ENCODE data around the gene CLIC5. TPM values are rescaled to one million over a fixed set of nuclear protein-coding genes. Genes with fewer than 3 reads are reported as not detected.

Gene CLIC5
- total RNA-seq, 1 experiment from 2014 or later: not detected

GRCh38 chr6:45911691-45912090 is 104.0 kb downstream of the CLIC5 start:
- POLR2A ChIA-PET: no interaction called here
- CTCF ChIA-PET: interaction anchor here (0.9 kb wide), 1 partner anchor 1257 kb away, joined by 3 read pairs; no protein-coding TSS in a partner anchor
- TF ChIP-seq, protein P1, sequence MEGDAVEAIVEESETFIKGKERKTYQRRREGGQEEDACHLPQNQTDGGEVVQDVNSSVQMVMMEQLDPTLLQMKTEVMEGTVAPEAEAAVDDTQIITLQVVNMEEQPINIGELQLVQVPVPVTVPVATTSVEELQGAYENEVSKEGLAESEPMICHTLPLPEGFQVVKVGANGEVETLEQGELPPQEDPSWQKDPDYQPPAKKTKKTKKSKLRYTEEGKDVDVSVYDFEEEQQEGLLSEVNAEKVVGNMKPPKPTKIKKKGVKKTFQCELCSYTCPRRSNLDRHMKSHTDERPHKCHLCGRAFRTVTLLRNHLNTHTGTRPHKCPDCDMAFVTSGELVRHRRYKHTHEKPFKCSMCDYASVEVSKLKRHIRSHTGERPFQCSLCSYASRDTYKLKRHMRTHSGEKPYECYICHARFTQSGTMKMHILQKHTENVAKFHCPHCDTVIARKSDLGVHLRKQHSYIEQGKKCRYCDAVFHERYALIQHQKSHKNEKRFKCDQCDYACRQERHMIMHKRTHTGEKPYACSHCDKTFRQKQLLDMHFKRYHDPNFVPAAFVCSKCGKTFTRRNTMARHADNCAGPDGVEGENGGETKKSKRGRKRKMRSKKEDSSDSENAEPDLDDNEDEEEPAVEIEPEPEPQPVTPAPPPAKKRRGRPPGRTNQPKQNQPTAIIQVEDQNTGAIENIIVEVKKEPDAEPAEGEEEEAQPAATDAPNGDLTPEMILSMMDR (IDR thresholded peaks at IDR 0.05; ENCODE audit: unreplicated experiment): no peak
- Mint-ChIP-seq H3K4me1 (ENCODE audit: insufficient read depth, unreplicated experiment) (no peaks in the 10 kb centered on the region), H3K27ac (ENCODE audit: low read depth, unreplicated experiment) (no peak overlapping the region), H3K4me3 (ENCODE audit: unreplicated experiment) (no peak overlapping the region), H3K9me3 (ENCODE audit: unreplicated experiment) (no peaks in the 10 kb centered on the region), H3K27me3 (ENCODE audit: insufficient read depth, unreplicated experiment) (peaks cover 20% of the 10 kb centered on the region), H3K36me3 (ENCODE audit: insufficient read depth, unreplicated experiment) (no peaks in the 10 kb centered on the region)
- no peak for DNase-seq (ENCODE audit: unreplicated experiment)
- BruUV-seq (replicated peaks): no TSS peak
- intact Hi-C loops (cut with micrococcal nuclease): no loop called here

- POLR2A ChIA-PET: no interaction called here
- BruUV-seq (replicated peaks): no TSS peak
- Mint-ChIP-seq H3K27me3 (ENCODE audit: insufficient read depth, unreplicated experiment) (peaks cover 22% of the 10 kb centered on the region), H3K9me3 (ENCODE audit: unreplicated experiment) (no peaks in the 10 kb centered on the region), H3K27ac (ENCODE audit: low read depth, unreplicated experiment) (no peak overlapping the region), H3K4me3 (ENCODE audit: unreplicated experiment) (no peak overlapping the region), H3K36me3 (ENCODE audit: insufficient read depth, unreplicated experiment) (no peaks in the 10 kb centered on the region), H3K4me1 (ENCODE audit: insufficient read depth, unreplicated experiment) (no peaks in the 10 kb centered on the region)
- TF ChIP-seq, protein P1 (IDR thresholded peaks at IDR 0.05; ENCODE audit: unreplicated experiment): no peak
- no peak for DNase-seq (ENCODE audit: unreplicated experiment)
- intact Hi-C loops (cut with micrococcal nuclease): loop anchor here (10.0 kb wide), 1 partner anchor 139 kb away; no protein-coding TSS in a partner anchor
- CTCF ChIA-PET: interaction anchor here (0.6 to 1.2 kb wide), 2 partner anchors 10 to 122 kb away, joined by 3 read pairs; no protein-coding TSS in a partner anchor
Observed at GRCh38 chr6:45903959-45904358, 111.7 kb downstream of the CLIC5 start.

- TF ChIP-seq, protein P1 (IDR thresholded peaks at IDR 0.05; ENCODE audit: unreplicated experiment): no peak
- no peaks in the 10 kb centered on the region for H3K4me1 Mint-ChIP-seq (ENCODE audit: insufficient read depth, unreplicated experiment)
- intact Hi-C loops (cut with micrococcal nuclease): loop anchor here (10.0 kb wide), 1 partner anchor 138 kb away; no protein-coding TSS in a partner anchor
- BruUV-seq (replicated peaks): no TSS peak
- no peak for DNase-seq (ENCODE audit: unreplicated experiment)
- no peaks in the 10 kb centered on the region for H3K36me3 Mint-ChIP-seq (ENCODE audit: insufficient read depth, unreplicated experiment)
- no peaks in the 10 kb centered on the region for H3K9me3 Mint-ChIP-seq (ENCODE audit: unreplicated experiment)
- peaks cover 15% of the 10 kb centered on the region for H3K27me3 Mint-ChIP-seq (ENCODE audit: insufficient read depth, unreplicated experiment)
- ChIA-PET POLR2A (no interaction called here), CTCF (interaction anchor here (0.7 kb wide), 1 partner anchor 1141 kb away, joined by 3 read pairs; no protein-coding TSS in a partner anchor)
- no peak overlapping the region for H3K27ac Mint-ChIP-seq (ENCODE audit: low read depth, unreplicated experiment)
- H3K4me3 Mint-ChIP-seq (ENCODE audit: unreplicated experiment): no peak overlapping the region
Observed at GRCh38 chr6:45902984-45903383, 112.7 kb downstream of the CLIC5 start.

- ChIA-PET POLR2A (interaction anchor here (0.7 kb wide), 1 partner anchor 17 kb away, joined by 5 read pairs; no protein-coding TSS in a partner anchor), CTCF (interaction anchor here (0.7 kb wide), 1 partner anchor 650 kb away, joined by 3 read pairs; no protein-coding TSS in a partner anchor)
- intact Hi-C loops (cut with micrococcal nuclease): loop anchor here (10.0 kb wide), 1 partner anchor 137 kb away; no protein-coding TSS in a partner anchor
- Mint-ChIP-seq H3K4me3 (ENCODE audit: unreplicated experiment) (no peak overlapping the region), H3K4me1 (ENCODE audit: insufficient read depth, unreplicated experiment) (no peaks in the 10 kb centered on the region), H3K36me3 (ENCODE audit: insufficient read depth, unreplicated experiment) (no peaks in the 10 kb centered on the region), H3K27ac (ENCODE audit: low read depth, unreplicated experiment) (no peak overlapping the region), H3K27me3 (ENCODE audit: insufficient read depth, unreplicated experiment) (peaks cover 5% of the 10 kb centered on the region), H3K9me3 (ENCODE audit: unreplicated experiment) (no peaks in the 10 kb centered on the region)
- no peak for DNase-seq (ENCODE audit: unreplicated experiment)
- TF ChIP-seq, protein P1 (IDR thresholded peaks at IDR 0.05; ENCODE audit: unreplicated experiment): no peak
- no TSS peak for BruUV-seq (replicated peaks)
Observed at GRCh38 chr6:45901767-45902650, 113.7 kb downstream of the CLIC5 start.

All from MCF 10A (cell line).